ENCODE measurements around the gene PRRC2C. TPM values are rescaled to one million over a fixed set of nuclear protein-coding genes. Genes with fewer than 3 reads are reported as not detected.

The PRRC2C gene
- total RNA-seq, 1 experiment from 2014 or later = 267 TPM

DNA sequence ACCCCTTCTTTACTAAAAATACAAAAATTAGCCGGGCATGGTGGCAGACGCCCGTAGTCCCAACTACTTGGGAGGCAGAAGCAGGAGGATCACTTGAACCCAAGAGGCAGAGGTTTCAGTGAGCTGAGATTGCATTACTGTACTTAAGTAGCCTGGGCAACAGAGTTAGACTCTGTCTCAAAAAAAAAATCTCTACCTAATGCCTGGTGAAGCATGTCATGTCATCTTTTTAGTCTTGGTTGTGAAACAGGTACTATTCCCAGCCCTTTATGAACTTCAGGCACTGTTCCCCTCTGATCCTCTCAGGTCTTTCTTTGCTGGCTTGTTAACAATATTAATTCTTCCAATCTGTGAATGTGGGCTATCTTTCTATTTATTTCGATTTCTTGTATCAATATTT, 22.1 kb downstream of the PRRC2C start:
- TF ChIP-seq, protein P1, sequence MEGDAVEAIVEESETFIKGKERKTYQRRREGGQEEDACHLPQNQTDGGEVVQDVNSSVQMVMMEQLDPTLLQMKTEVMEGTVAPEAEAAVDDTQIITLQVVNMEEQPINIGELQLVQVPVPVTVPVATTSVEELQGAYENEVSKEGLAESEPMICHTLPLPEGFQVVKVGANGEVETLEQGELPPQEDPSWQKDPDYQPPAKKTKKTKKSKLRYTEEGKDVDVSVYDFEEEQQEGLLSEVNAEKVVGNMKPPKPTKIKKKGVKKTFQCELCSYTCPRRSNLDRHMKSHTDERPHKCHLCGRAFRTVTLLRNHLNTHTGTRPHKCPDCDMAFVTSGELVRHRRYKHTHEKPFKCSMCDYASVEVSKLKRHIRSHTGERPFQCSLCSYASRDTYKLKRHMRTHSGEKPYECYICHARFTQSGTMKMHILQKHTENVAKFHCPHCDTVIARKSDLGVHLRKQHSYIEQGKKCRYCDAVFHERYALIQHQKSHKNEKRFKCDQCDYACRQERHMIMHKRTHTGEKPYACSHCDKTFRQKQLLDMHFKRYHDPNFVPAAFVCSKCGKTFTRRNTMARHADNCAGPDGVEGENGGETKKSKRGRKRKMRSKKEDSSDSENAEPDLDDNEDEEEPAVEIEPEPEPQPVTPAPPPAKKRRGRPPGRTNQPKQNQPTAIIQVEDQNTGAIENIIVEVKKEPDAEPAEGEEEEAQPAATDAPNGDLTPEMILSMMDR (conservative IDR thresholded peaks at IDR 0.05) = no peak
- peaks cover 0 to 6% (median 4%) of the 10 kb centered on the region in 3 experiments; a peak in 2 of 7 replicates for H3K36me3 Mint-ChIP-seq (ENCODE audit: insufficient read depth in 1 of 3, low read depth in 3 of 3)

More for the DNA sequence above, 22.1 kb downstream of the PRRC2C start:
- H3K18ac ChIP-seq (ENCODE audit: insufficient read length, low read depth, low read length) = no peak overlapping the region
- H3K4ac ChIP-seq (ENCODE audit: low read depth, low read length) = no peak overlapping the region
- H2BK15ac ChIP-seq (ENCODE audit: low read depth, low read length) = no peak overlapping the region
- H3K27me3 Mint-ChIP-seq (ENCODE audit: low read depth) = no peaks in the 10 kb centered on the region; the same call in 1 of the 2 replicates
- H2BK12ac ChIP-seq (ENCODE audit: insufficient read length, low read depth, low read length) = no peak overlapping the region
- peaks cover 47 to 60% of the 10 kb centered on the region in 2 experiments for H3K4me1 Mint-ChIP-seq
- H4K8ac ChIP-seq (replicated peaks; ENCODE audit: insufficient read length, low read depth, low read length) = no peak overlapping the region
- no peak overlapping the region for H3K4me2 ChIP-seq (ENCODE audit: insufficient read depth, insufficient read length, low read length)
- H4K5ac ChIP-seq (ENCODE audit: insufficient read length, low read depth, low read length) = no peak overlapping the region
- no peak overlapping the region for H2AFZ ChIP-seq (ENCODE audit: low read length)
- no peak overlapping the region for H3K23ac ChIP-seq (ENCODE audit: insufficient read length, low read depth, low read length)
- no peak overlapping the region for H3K27ac ChIP-seq (ENCODE audit: insufficient read length, low read depth, low read length)
- DNase-seq = no peak
- no peak overlapping the region for H2BK5ac ChIP-seq (ENCODE audit: insufficient read length, low read length)
- H3K79me1 ChIP-seq (ENCODE audit: insufficient read depth, low read depth, low read length, poor library complexity, severe bottlenecking) = no peaks in the 10 kb centered on the region
- H3K27me3 ChIP-seq (ENCODE audit: insufficient read depth, low read length) = no peaks in the 10 kb centered on the region
- no peak overlapping the region for H3K14ac ChIP-seq (ENCODE audit: insufficient read depth, low read length)
- H4K91ac ChIP-seq (ENCODE audit: insufficient read length, low read depth, low read length) = no peak overlapping the region
- H2AK5ac ChIP-seq (ENCODE audit: insufficient read length, low read length) = no peak overlapping the region
- no peaks in the 10 kb centered on the region for H3K9me3 Mint-ChIP-seq
- H3K56ac ChIP-seq (ENCODE audit: insufficient read length, low read depth, low read length) = no peak overlapping the region
- peaks cover 8% of the 10 kb centered on the region; the same call in 1 of the 2 replicates for H3K4me1 ChIP-seq (ENCODE audit: insufficient read depth, low read length)
- H3K23me2 ChIP-seq (ENCODE audit: insufficient read length, low read depth, low read length, poor library complexity, severe bottlenecking) = no peaks in the 10 kb centered on the region
- no peak overlapping the region for H2BK20ac ChIP-seq (ENCODE audit: low read depth, low read length, poor library complexity, severe bottlenecking)
- H3T11ph ChIP-seq (ENCODE audit: low read length) = no peak overlapping the region
- peaks cover 71% of the 10 kb centered on the region; the same call in 1 of the 2 replicates for H3K79me2 ChIP-seq (ENCODE audit: insufficient read depth, low read length)
- H3K9ac ChIP-seq (ENCODE audit: extremely low read depth, insufficient read length, low read length) = no peak overlapping the region
- H4K20me1 ChIP-seq (ENCODE audit: control insufficient read depth, insufficient read depth, insufficient read length) = no peaks in the 10 kb centered on the region
- H3K4me3 Mint-ChIP-seq = no peak overlapping the region
- no peak overlapping the region; a peak in 2 of 7 replicates for H3K27ac Mint-ChIP-seq
- no CpG with 5 or more reads among the region's 4 CpGs for WGBS (ENCODE audit: extremely low coverage, insufficient read length, low lambda C conversion rate)
- H3K9me3 ChIP-seq (ENCODE audit: control insufficient read depth, low read depth, low read length) = no peaks in the 10 kb centered on the region
- no peak overlapping the region for H2BK120ac ChIP-seq (ENCODE audit: low read depth, low read length, poor library complexity, severe bottlenecking)
